WTC11 (cell line): ENCODE measurements around the gene PLXNA3. TPM values are rescaled to one million over a fixed set of nuclear protein-coding genes. Genes with fewer than 3 reads are reported as not detected.

ENCODE experiments used
- ATAC-seq: fragments of 200-7000 bp; cut with Tn5 transposase; 2 replicates; pipeline ENCODE4 v1.10.0; 2021; ENCODE audit warnings: mild to moderate bottlenecking, moderate library complexity
- CTCF ChIA-PET: fragments of 300-600 bp; sonication (Branson Sonifier 250); formaldehyde crosslinking; loops from one replicate; lab custom pipeline; 2021; ENCODE audit warnings: antibody characterized with exemption; lab: Charles Lee
- POLR2A ChIA-PET: fragments of 350-600 bp; sonication (Branson Sonifier 250); formaldehyde crosslinking; loops from one replicate; lab custom pipeline; 2021; ENCODE audit warnings: antibody characterized with exemption; lab: Charles Lee
- DNase-seq: peaks from one replicate; pipeline ENCODE4 v3.0.0; 2021; ENCODE audit warnings: low spot score
- H3K27ac Mint-ChIP-seq: 2 replicates; pipeline ENCODE4 v1.8.0; 2021; ENCODE audit warnings: mixed read lengths
- H3K27me3 Mint-ChIP-seq: 2 replicates; pipeline ENCODE4 v1.8.0; 2021; ENCODE audit warnings: low read depth, mild to moderate bottlenecking, moderate library complexity, mixed read lengths
- H3K36me3 Mint-ChIP-seq: 2 replicates; pipeline ENCODE4 v1.8.0; 2021; ENCODE audit warnings: mixed read lengths
- H3K4me1 Mint-ChIP-seq: 2 replicates; pipeline ENCODE4 v1.8.0; 2022; ENCODE audit warnings: mixed read lengths
- H3K4me3 Mint-ChIP-seq: 2 replicates; pipeline ENCODE4 v1.8.0; 2021; ENCODE audit warnings: mild to moderate bottlenecking, moderate library complexity, mixed read lengths
- H3K9me3 Mint-ChIP-seq: 2 replicates; pipeline ENCODE4 v1.8.0; 2021; ENCODE audit warnings: mixed read lengths
- CBFB ChIP-seq: sonication (generic); formaldehyde crosslinking; IDR thresholded peaks from 2 replicates; pipeline ENCODE4 v1.8.1; 2022; ENCODE audit warnings: mild to moderate bottlenecking, low read depth, missing genetic modification reagents
- CDX4 ChIP-seq: fragments of 250-450 bp; sonication (Bioruptor Pico); IDR thresholded peaks from 2 replicates; pipeline ENCODE4 v1.9.0; 2021; ENCODE audit warnings: moderate library complexity, mild to moderate bottlenecking, inconsistent platforms, borderline replicate concordance
- CREM ChIP-seq: sonication (generic); formaldehyde crosslinking; IDR thresholded peaks from 2 replicates; pipeline ENCODE4 v1.8.1; 2022; ENCODE audit warnings: mild to moderate bottlenecking, missing genetic modification reagents, moderate library complexity
- FOXP1 ChIP-seq: sonication (generic); formaldehyde crosslinking; IDR thresholded peaks from 2 replicates; pipeline ENCODE4 v1.8.0; 2022; ENCODE audit warnings: missing genetic modification reagents, mild to moderate bottlenecking, moderate library complexity, borderline replicate concordance
- GRHL2 ChIP-seq: fragments of 250-450 bp; sonication (Bioruptor Pico); IDR thresholded peaks from 2 replicates; pipeline ENCODE4 v1.8.0; 2022; ENCODE audit warnings: mild to moderate bottlenecking, moderate library complexity; ENCODE audit not compliant: insufficient replicate concordance, severe bottlenecking
- JAZF1 ChIP-seq: fragments of 250-450 bp; sonication (Bioruptor Pico); IDR thresholded peaks from 2 replicates; pipeline ENCODE4 v1.9.0; 2021; ENCODE audit warnings: moderate library complexity, mild to moderate bottlenecking, inconsistent platforms
- MYBL2 ChIP-seq: sonication (generic); formaldehyde crosslinking; IDR thresholded peaks from 2 replicates; pipeline ENCODE4 v1.8.1; 2023; ENCODE audit warnings: mild to moderate bottlenecking, moderate library complexity, missing genetic modification reagents
- NFYB ChIP-seq: sonication (generic); formaldehyde crosslinking; conservative IDR thresholded peaks from 2 replicates; pipeline ENCODE4 v1.8.0; 2022; ENCODE audit warnings: low read depth, missing genetic modification reagents
- PREB ChIP-seq: sonication (generic); formaldehyde crosslinking; IDR thresholded peaks from 2 replicates; pipeline ENCODE4 v1.8.1; 2022; ENCODE audit warnings: mild to moderate bottlenecking, missing genetic modification reagents, moderate library complexity, borderline replicate concordance
- PRRX2 ChIP-seq: fragments of 250-450 bp; sonication (Bioruptor Pico); IDR thresholded peaks from 2 replicates; pipeline ENCODE4 v1.8.0; 2021; ENCODE audit warnings: mild to moderate bottlenecking
- RORB ChIP-seq: fragments of 250-450 bp; sonication (Bioruptor Pico); IDR thresholded peaks from 2 replicates; pipeline ENCODE4 v1.9.0; 2021; ENCODE audit warnings: mild to moderate bottlenecking
- SMAD3 ChIP-seq: sonication (generic); formaldehyde crosslinking; IDR thresholded peaks from 2 replicates; pipeline ENCODE4 v1.8.0; 2022; ENCODE audit warnings: missing genetic modification reagents, mild to moderate bottlenecking, borderline replicate concordance
- SMAD4 ChIP-seq: sonication (generic); formaldehyde crosslinking; IDR thresholded peaks from 2 replicates; pipeline ENCODE4 v1.8.0; 2022; ENCODE audit warnings: mild to moderate bottlenecking, missing genetic modification reagents
- USF1 ChIP-seq: sonication (generic); formaldehyde crosslinking; IDR thresholded peaks from 2 replicates; pipeline ENCODE4 v1.8.0; 2022; ENCODE audit warnings: mild to moderate bottlenecking, missing genetic modification reagents
- ZNF219 ChIP-seq: sonication (generic); formaldehyde crosslinking; IDR thresholded peaks from 2 replicates; pipeline ENCODE4 v1.8.0; 2023; ENCODE audit warnings: missing genetic modification reagents, mild to moderate bottlenecking, borderline replicate concordance
- ZNF317 ChIP-seq: sonication (generic); formaldehyde crosslinking; IDR thresholded peaks from 2 replicates; pipeline ENCODE4 v1.8.1; 2023; ENCODE audit warnings: low read depth, mild to moderate bottlenecking, moderate library complexity, missing genetic modification reagents, borderline replicate concordance
- ZNF396 ChIP-seq: fragments of 250-450 bp; sonication (Bioruptor Pico); IDR thresholded peaks from 2 replicates; pipeline ENCODE4 v1.8.0; 2021; ENCODE audit warnings: mild to moderate bottlenecking, moderate library complexity, borderline replicate concordance
- ZNF512 ChIP-seq: sonication (generic); formaldehyde crosslinking; IDR thresholded peaks from 2 replicates; pipeline ENCODE4 v1.8.1; 2022; ENCODE audit warnings: missing genetic modification reagents, borderline replicate concordance
- total RNA-seq: library from RNA; stranded (reverse); gene quantifications from 3 replicates; pipeline ENCODE4 v1.2.3, GENCODE V29; 2021
- TF ChIP-seq, protein P1 (sequence below): fragments of 250-450 bp; sonication (Bioruptor Pico); conservative IDR thresholded peaks from 2 replicates; pipeline ENCODE4 v1.9.0; 2021; ENCODE audit warnings: mild to moderate bottlenecking
- TF ChIP-seq, protein P2 (sequence below): sonication (generic); formaldehyde crosslinking; IDR thresholded peaks from 2 replicates; pipeline ENCODE4 v1.8.1; 2023; ENCODE audit warnings: mild to moderate bottlenecking, missing genetic modification reagents
- TF ChIP-seq, protein P3 (sequence below): sonication (generic); formaldehyde crosslinking; IDR thresholded peaks from 2 replicates; pipeline ENCODE4 v1.8.1; 2022; ENCODE audit warnings: low read depth, mild to moderate bottlenecking, moderate library complexity, missing genetic modification reagents, borderline replicate concordance
- TF ChIP-seq, protein P4 (sequence below): sonication (generic); formaldehyde crosslinking; IDR thresholded peaks from 2 replicates; pipeline ENCODE4 v1.8.1; 2022; ENCODE audit warnings: low read depth, missing genetic modification reagents, borderline replicate concordance

The PLXNA3 gene
- total RNA-seq, 1 experiment from 2014 or later, result 26.6 TPM

DNA sequence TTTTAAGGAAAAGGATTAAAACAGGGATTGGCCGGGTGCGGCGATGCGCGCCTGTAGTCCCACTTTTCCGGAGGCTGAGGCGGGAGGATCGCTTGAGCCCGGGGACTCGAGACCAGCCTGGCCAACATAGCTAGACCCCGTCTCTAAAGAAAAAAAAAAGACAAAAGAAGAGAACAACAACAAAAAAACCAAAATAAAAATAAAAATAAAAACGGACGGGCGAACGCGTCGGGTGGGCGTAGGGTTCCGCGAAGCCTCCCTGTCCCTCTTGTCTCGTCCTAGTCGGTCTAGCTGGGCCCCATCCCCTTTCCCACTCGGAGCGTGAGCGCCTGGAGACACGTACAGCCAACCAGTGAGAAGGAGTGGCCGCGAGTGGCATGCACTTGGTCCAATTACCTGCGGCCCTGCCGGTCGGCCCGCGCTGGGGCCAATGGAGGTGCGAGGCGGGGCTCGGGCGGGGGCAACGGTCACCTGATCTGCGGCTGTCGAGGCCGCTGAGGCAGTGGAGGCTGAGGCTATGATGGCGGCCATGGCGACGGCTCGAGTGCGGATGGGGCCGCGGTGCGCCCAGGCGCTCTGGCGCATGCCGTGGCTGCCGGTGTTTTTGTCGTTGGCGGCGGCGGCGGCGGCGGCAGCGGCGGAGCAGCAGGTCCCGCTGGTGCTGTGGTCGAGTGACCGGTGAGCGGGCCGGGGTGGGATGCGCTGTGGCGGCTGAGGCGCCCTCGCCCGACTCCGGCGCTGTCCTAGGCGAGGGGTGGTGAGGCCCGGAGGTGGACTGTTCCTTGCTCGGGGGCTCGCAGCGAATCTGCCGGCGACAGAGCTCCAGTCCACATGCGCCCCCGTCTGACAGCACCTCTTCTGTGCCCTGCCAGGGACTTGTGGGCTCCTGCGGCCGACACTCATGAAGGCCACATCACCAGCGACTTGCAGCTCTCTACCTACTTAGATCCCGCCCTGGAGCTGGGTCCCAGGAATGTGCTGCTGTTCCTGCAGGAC, 29.6 kb upstream of the PLXNA3 start, which contains the start of gene ATP6AP1 (continued):
- TF ChIP-seq, protein P1, sequence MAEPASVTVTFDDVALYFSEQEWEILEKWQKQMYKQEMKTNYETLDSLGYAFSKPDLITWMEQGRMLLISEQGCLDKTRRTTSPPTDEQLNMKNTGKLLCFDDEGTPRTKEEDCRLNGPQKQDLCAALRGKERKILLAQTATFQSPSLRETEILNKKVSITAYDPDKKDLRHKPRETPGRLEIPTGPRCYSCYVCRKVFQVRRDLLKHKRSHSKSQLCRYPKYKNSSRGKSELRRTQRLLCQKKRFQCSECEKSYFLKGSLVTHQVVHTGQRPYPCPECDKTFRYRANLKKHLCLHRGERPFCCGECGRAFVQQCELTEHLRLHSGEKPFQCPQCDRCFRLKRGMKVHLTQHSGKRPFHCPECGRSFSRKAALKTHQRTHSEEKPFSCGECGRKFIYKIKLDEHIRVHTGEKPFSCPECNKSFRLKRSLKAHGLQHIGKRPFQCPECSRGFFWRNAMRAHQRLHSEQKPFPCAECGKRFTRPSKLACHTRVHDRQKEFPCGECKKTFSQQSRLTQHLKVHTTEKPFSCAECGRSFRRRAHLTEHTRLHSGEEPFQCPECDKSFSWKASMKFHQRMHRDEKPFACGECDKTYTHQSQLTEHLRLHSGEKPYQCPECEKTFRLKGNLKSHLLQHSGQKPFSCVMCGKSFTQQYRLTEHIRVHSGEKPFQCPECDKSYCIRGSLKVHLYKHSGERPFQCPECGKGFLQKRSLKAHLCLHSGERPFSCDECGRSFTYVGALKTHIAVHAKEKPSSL (CRISPR knock-in tag), result no peak
- TF ChIP-seq CDX4 (no peak), NFYB (CRISPR knock-in tag) (peak; percentile 91), ZNF512 (CRISPR knock-in tag) (no peak), CREM (no peak), ZNF396 (CRISPR knock-in tag) (no peak), SMAD4 (CRISPR knock-in tag) (no peak), ZNF219 (CRISPR knock-in tag) (no peak), MYBL2 (CRISPR knock-in tag) (no peak), PRRX2 (no peak), RORB (CRISPR knock-in tag) (no peak), FOXP1 (CRISPR knock-in tag) (no peak), JAZF1 (CRISPR knock-in tag) (no peak), USF1 (CRISPR knock-in tag) (peak; percentile 93)
- TF ChIP-seq, protein P2, sequence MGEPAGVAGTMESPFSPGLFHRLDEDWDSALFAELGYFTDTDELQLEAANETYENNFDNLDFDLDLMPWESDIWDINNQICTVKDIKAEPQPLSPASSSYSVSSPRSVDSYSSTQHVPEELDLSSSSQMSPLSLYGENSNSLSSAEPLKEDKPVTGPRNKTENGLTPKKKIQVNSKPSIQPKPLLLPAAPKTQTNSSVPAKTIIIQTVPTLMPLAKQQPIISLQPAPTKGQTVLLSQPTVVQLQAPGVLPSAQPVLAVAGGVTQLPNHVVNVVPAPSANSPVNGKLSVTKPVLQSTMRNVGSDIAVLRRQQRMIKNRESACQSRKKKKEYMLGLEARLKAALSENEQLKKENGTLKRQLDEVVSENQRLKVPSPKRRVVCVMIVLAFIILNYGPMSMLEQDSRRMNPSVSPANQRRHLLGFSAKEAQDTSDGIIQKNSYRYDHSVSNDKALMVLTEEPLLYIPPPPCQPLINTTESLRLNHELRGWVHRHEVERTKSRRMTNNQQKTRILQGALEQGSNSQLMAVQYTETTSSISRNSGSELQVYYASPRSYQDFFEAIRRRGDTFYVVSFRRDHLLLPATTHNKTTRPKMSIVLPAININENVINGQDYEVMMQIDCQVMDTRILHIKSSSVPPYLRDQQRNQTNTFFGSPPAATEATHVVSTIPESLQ (CRISPR knock-in tag), result no peak
- TF ChIP-seq, protein P3, sequence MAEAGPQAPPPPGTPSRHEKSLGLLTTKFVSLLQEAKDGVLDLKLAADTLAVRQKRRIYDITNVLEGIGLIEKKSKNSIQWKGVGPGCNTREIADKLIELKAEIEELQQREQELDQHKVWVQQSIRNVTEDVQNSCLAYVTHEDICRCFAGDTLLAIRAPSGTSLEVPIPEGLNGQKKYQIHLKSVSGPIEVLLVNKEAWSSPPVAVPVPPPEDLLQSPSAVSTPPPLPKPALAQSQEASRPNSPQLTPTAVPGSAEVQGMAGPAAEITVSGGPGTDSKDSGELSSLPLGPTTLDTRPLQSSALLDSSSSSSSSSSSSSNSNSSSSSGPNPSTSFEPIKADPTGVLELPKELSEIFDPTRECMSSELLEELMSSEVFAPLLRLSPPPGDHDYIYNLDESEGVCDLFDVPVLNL, result no peak

GRCh38 chrX:154429711-154430110, 28.4 kb upstream of the PLXNA3 start:
- no peaks in the 10 kb centered on the region for H3K27me3 Mint-ChIP-seq
- H3K36me3 Mint-ChIP-seq, result peaks cover 10% of the 10 kb centered on the region; the same call in 1 of the 2 replicates
- H3K4me1 Mint-ChIP-seq, result peaks cover 17% of the 10 kb centered on the region
- ATAC-seq (no peak), DNase-seq (no peak)
- H3K4me3 Mint-ChIP-seq, result peak overlapping the region; percentile 65
- CTCF ChIA-PET, result no interaction called here
- no peak overlapping the region for H3K27ac Mint-ChIP-seq
- H3K9me3 Mint-ChIP-seq, result no peaks in the 10 kb centered on the region
- POLR2A ChIA-PET, result interaction anchor here (1.0 kb wide), 1 partner anchor 32 kb away, joined by 3 read pairs; no protein-coding TSS in a partner anchor
- no peak for TF ChIP-seq GRHL2 (CRISPR knock-in tag)
- TF ChIP-seq RORB (CRISPR knock-in tag), result no peak
- TF ChIP-seq, protein P4, sequence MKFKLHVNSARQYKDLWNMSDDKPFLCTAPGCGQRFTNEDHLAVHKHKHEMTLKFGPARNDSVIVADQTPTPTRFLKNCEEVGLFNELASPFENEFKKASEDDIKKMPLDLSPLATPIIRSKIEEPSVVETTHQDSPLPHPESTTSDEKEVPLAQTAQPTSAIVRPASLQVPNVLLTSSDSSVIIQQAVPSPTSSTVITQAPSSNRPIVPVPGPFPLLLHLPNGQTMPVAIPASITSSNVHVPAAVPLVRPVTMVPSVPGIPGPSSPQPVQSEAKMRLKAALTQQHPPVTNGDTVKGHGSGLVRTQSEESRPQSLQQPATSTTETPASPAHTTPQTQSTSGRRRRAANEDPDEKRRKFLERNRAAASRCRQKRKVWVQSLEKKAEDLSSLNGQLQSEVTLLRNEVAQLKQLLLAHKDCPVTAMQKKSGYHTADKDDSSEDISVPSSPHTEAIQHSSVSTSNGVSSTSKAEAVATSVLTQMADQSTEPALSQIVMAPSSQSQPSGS (CRISPR knock-in tag), result no peak
- TF ChIP-seq PREB (CRISPR knock-in tag), result no peak
- TF ChIP-seq CBFB (CRISPR knock-in tag), result no peak
- TF ChIP-seq SMAD3 (CRISPR knock-in tag), result no peak
- TF ChIP-seq ZNF317 (CRISPR knock-in tag), result no peak
